Liver (tissue), 9 donors: Measurements from ENCODE around the gene MMP28. TPM values are rescaled to one million over a fixed set of nuclear protein-coding genes. Genes with fewer than 3 reads are reported as not detected.
A peak's percentile ranks its signal among the peaks of the same experiment; 100 is the strongest.

Source experiments
- DNase-seq: peaks from one replicate; pipeline ENCODE4 v3.0.0-alpha.2; 2017; ENCODE audit warnings: low spot score
- H3K27ac ChIP-seq, 2 donors: one replicate each; pipeline ENCODE4 v1.7.0; 2013; ENCODE audit warnings: inconsistent platforms in 2 of 2, low read length in 2 of 2, control low read depth in 1 of 2, low read depth in 1 of 2, mild to moderate bottlenecking in 1 of 2
- H3K27me3 ChIP-seq, 4 donors: one replicate each; pipeline versions ENCODE4 v1.6.1 to v1.7.0; 2013; ENCODE audit warnings: low read length in 3 of 4, inconsistent platforms in 1 of 4, mild to moderate bottlenecking in 1 of 4, moderate library complexity in 1 of 4; ENCODE audit not compliant: control insufficient read depth in 4 of 4, insufficient read depth in 4 of 4
- H3K36me3 ChIP-seq, 4 donors: one replicate each; pipeline versions ENCODE4 v1.6.1 to v1.7.0; 2013; ENCODE audit warnings: low read length in 3 of 4, mild to moderate bottlenecking in 3 of 4, low read depth in 1 of 4, moderate library complexity in 1 of 4; ENCODE audit not compliant: control insufficient read depth in 4 of 4, insufficient read depth in 3 of 4
- H3K4me1 ChIP-seq, 4 donors: one replicate each; pipeline versions ENCODE4 v1.6.1 to v1.7.0; 2013; ENCODE audit warnings: low read length in 3 of 4, mild to moderate bottlenecking in 3 of 4, moderate library complexity in 1 of 4; ENCODE audit not compliant: control insufficient read depth in 4 of 4, insufficient read depth in 4 of 4
- H3K4me3 ChIP-seq, 3 donors: one replicate each; pipeline versions ENCODE4 v1.6.1 to v1.7.0; 2013; ENCODE audit warnings: low read length in 3 of 3, control low read depth in 1 of 3, low read depth in 1 of 3, mild to moderate bottlenecking in 1 of 3
- H3K9ac ChIP-seq, 2 donors: one replicate each; pipeline ENCODE4 v1.7.0; 2013; ENCODE audit warnings: low read length in 2 of 2, mild to moderate bottlenecking in 2 of 2, moderate library complexity in 2 of 2, control low read depth in 1 of 2, low read depth in 1 of 2
- H3K9me3 ChIP-seq, 4 donors: one replicate each; pipeline versions ENCODE4 v1.6.1 to v1.7.0; 2013; ENCODE audit warnings: low read length in 3 of 4; ENCODE audit not compliant: control insufficient read depth in 4 of 4
- ATF3 ChIP-seq: IDR thresholded peaks from 2 replicates; pipeline ENCODE4 v1.6.1; 2016; ENCODE audit warnings: antibody characterized with exemption
- CTCF ChIP-seq: fragments of 150-350 bp; IDR thresholded peaks from 2 replicates; pipeline ENCODE4 v1.5.1; 2017; ENCODE audit warnings: improper control_type of control experiment, low read depth, low read length; ENCODE audit not compliant: missing input control
- EGR1 ChIP-seq, 2 donors: IDR thresholded peaks; 2 replicates each; pipeline ENCODE4 v1.6.1; 2016 to 2018; ENCODE audit warnings: antibody characterized with exemption in 2 of 2, low read depth in 2 of 2
- FOXA1 ChIP-seq: IDR thresholded peaks from 2 replicates; pipeline ENCODE4 v1.6.1; 2016; ENCODE audit warnings: antibody characterized with exemption
- FOXA2 ChIP-seq: IDR thresholded peaks from 2 replicates; pipeline ENCODE4 v1.6.1; 2016; ENCODE audit warnings: antibody characterized with exemption
- GABPA ChIP-seq, 2 donors: IDR thresholded peaks in 1 of 2; conservative IDR thresholded peaks in 1 of 2; 2 replicates each; pipeline ENCODE4 v1.6.1; 2016; ENCODE audit warnings: antibody characterized with exemption in 2 of 2, mild to moderate bottlenecking in 1 of 2, moderate library complexity in 1 of 2
- HNF4A ChIP-seq, 2 donors: conservative IDR thresholded peaks; 2 replicates each; pipeline ENCODE4 v1.6.1; 2016; ENCODE audit warnings: antibody characterized with exemption in 2 of 2, mild to moderate bottlenecking in 2 of 2
- JUND ChIP-seq, 2 donors: IDR thresholded peaks; 2 replicates each; pipeline ENCODE4 v1.6.1; 2016; ENCODE audit warnings: antibody characterized with exemption in 2 of 2
- MAX ChIP-seq: IDR thresholded peaks from 2 replicates; pipeline ENCODE4 v1.6.1; 2016; ENCODE audit warnings: antibody characterized with exemption
- NR2F2 ChIP-seq: IDR thresholded peaks from 2 replicates; pipeline ENCODE4 v1.6.1; 2016; ENCODE audit warnings: antibody characterized with exemption
- RAD21 ChIP-seq, 2 donors: IDR thresholded peaks; 2 replicates each; pipeline ENCODE4 v1.6.1; 2016; ENCODE audit warnings: antibody characterized with exemption in 2 of 2, mild to moderate bottlenecking in 2 of 2
- REST ChIP-seq: IDR thresholded peaks from 2 replicates; pipeline ENCODE4 v1.6.1; 2016; ENCODE audit warnings: antibody characterized with exemption, mild to moderate bottlenecking
- RXRA ChIP-seq, 2 donors: IDR thresholded peaks; 2 replicates each; pipeline ENCODE4 v1.6.1; 2017 to 2018; ENCODE audit warnings: antibody characterized with exemption in 2 of 2, mild to moderate bottlenecking in 1 of 2
- TAF1 ChIP-seq: conservative IDR thresholded peaks from 2 replicates; pipeline ENCODE4 v1.6.1; 2016; ENCODE audit warnings: antibody characterized with exemption, mild to moderate bottlenecking
- WGBS: extraction: QIAGEN DNeasy Blood & Tissue Kit; methylation state at CpG from one replicate; pipeline ENCODE4 v1.1.7; 2013; 5-methylcytosine and 5-hydroxymethylcytosine counted together
- polyA plus RNA-seq, 2 donors: library from polyadenylated mRNA; stranded (reverse) in 1 of 2; unstranded in 1 of 2; fragments of 200-250 nt in 1 of 2; fragments of >200 nt in 1 of 2; fragmentation: Nextera tagmentation in 1 of 2; extraction: Ambion mirVana in 1 of 2; gene quantifications; one replicate each; pipeline versions ENCODE4 v1.2.1 to v1.2.3, GENCODE V29; 2013 to 2015
- total RNA-seq, 2 donors: library from RNA; depleted of rRNA; stranded (reverse); fragments of >200 nt; gene quantifications; one replicate each; pipeline ENCODE4 v1.2.3, GENCODE V29; 2014
- donor health status: healthy.
- donor health status: healthy.
- donor health status: healthy.
- donor health status: healthy.
- donor health status: healthy.

MMP28 gene
- total and polyA plus RNA-seq, 4 donors: 0.14 to 0.75 (median 0.44) TPM

DNA sequence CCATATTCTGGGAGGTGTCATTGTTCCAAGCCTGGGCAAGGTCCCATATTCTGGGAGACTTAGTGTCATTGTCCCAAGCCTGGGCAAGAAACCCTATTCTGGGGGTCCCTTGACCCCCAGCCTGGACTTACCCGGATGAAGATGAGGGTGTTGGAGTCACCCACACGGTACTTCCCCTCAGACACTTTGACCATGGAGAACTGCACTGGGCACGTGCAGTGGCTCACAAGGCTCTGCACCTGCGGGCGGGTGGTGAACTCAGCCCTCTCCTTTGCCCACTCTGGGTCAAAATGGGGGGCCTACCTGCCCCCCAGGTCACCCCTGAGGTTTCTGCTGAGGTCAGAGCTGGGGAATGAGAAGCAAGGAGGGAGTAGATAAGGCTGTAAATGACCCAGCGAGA, 46.5 kb downstream of the MMP28 start (continued):
- TF ChIP-seq CTCF (no peak), JUND (IDR thresholded peaks at IDR 0.05) (no peak), HNF4A (conservative IDR thresholded peaks at IDR 0.05) (no peak), ATF3 (no peak)

DNA sequence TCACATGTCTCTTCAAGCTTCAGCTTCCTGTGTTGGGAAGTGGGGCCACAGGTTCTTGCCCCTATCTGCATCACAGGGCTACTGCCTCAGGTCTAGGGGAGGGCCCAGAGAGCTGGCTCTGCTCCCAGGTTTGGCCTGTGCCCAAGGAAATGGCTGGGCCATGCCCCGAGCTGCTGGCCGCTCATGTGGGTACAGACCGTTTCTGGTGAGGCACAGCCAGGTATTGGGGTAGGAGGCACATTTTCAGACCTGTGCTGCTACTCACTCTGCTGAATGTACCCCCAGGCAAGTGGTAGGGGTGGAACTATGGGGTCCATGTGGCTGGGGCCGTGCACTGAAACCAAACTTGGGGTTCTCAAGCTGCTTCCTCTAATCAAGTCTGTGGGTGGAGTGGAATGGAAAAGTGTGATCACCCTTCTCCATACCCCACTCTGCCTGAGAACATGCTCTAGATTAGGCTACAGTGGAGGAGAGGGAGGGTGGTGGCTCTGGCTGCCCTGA, 47.0 kb downstream of the MMP28 start:
- TF ChIP-seq RAD21 (IDR thresholded peaks at IDR 0.05) (peak in 1 of 2 donors; percentile 42), TAF1 (no peak)
- H3K27me3 ChIP-seq: no peaks in the 10 kb centered on the region

GRCh38 chr17:35747540-35748017, 47.9 kb downstream of the MMP28 start:
- TF ChIP-seq NR2F2: no peak
- no peak for TF ChIP-seq GABPA (IDR thresholded peaks at IDR 0.05 in 1 of 2, conservative IDR thresholded peaks at IDR 0.05 in 1 of 2)
- TF ChIP-seq FOXA2: no peak
- TF ChIP-seq TAF1: no peak
- no peak for TF ChIP-seq RXRA (IDR thresholded peaks at IDR 0.05)
- TF ChIP-seq RAD21 (IDR thresholded peaks at IDR 0.05): peak; percentile 98
- no peak for TF ChIP-seq REST
- TF ChIP-seq EGR1 (IDR thresholded peaks at IDR 0.05; ENCODE audit: low read depth in 2 of 2): no peak
- TF ChIP-seq JUND (IDR thresholded peaks at IDR 0.05): no peak
- peak; percentile 93 for TF ChIP-seq CTCF
- no peak for TF ChIP-seq MAX
- TF ChIP-seq FOXA1: no peak
- no peak overlapping the region for H3K9ac ChIP-seq
- H3K9me3 ChIP-seq: no peaks in the 10 kb centered on the region
- H3K4me1 ChIP-seq: peaks cover 0 to 5% (median 0%) of the 10 kb centered on the region in 4 donors
- DNase-seq: peak; percentile 80
- no peaks in the 10 kb centered on the region for H3K36me3 ChIP-seq
- 22% methylated on average over 12 of the region's 12 CpGs for WGBS
- H3K27me3 ChIP-seq: no peaks in the 10 kb centered on the region
- H3K4me3 ChIP-seq: no peak overlapping the region
- H3K27ac ChIP-seq: no peak overlapping the region

More for the DNA sequence above, 47.0 kb downstream of the MMP28 start:
- Histone ChIP-seq H3K27ac (no peak overlapping the region), H3K36me3 (no peaks in the 10 kb centered on the region), H3K4me3 (no peak overlapping the region), H3K9me3 (no peaks in the 10 kb centered on the region), H3K4me1 (peaks cover 0 to 5% (median 0%) of the 10 kb centered on the region in 4 donors), H3K9ac (no peak overlapping the region)
- 23% methylated on average over 4 of the region's 4 CpGs for WGBS
- no peak for DNase-seq
